SK-N-SH (cell line): ENCODE data around the gene BAIAP2. TPM values are rescaled to one million over a fixed set of nuclear protein-coding genes. Genes with fewer than 3 reads are reported as not detected.

ENCODE experiments used
- CTCF ChIA-PET: fragments of 300-600, 350-600 bp; formaldehyde crosslinking; extraction: SDS; loops from one replicate; lab custom pipeline; 2021; lab: Yijun Ruan, JAX
- POLR2A ChIA-PET: fragments of 350-600 bp; sonication (Branson Sonifier 250); formaldehyde crosslinking; extraction: SDS; loops from one replicate; lab custom pipeline; 2020; ENCODE audit warnings: antibody characterized with exemption, inconsistent platforms; lab: Yijun Ruan, JAX
- DNase-seq: peaks from one replicate; pipeline ENCODE4 v3.0.0; 2012
- H2AFZ ChIP-seq: fragments of 200-600 bp; sonication (generic); 2 replicates; pipeline ENCODE4 v1.8.1; 2016; ENCODE audit warnings: antibody characterized with exemption, mild to moderate bottlenecking, low read depth
- H3F3A ChIP-seq: fragments of 200-600 bp; sonication (generic); replicated peaks from 2 replicates; pipeline ENCODE3; 2016; ENCODE audit warnings: antibody characterized with exemption, mild to moderate bottlenecking; ENCODE audit not compliant: insufficient read depth
- H3K27ac ChIP-seq, 2 experiments: fragments of 200-500 bp in 1 of 2; fragments of 200-600 bp in 1 of 2; sonication (Bioruptor generic) in 1 of 2; sonication (generic), shearing (Covaris generic) in 1 of 2; 2 replicates each; pipeline versions ENCODE4 v1.5.1 to v1.6.1; 2014 to 2016; ENCODE audit warnings: low read depth in 2 of 2, inconsistent platforms in 1 of 2, low read length in 1 of 2, mild to moderate bottlenecking in 1 of 2, mixed read lengths in 1 of 2
- H3K27me3 ChIP-seq: fragments of 200-600 bp; sonication (generic), shearing (Covaris generic); 2 replicates; pipeline ENCODE4 v1.6.1; 2016; ENCODE audit warnings: mixed run types; ENCODE audit not compliant: insufficient read depth
- H3K36me3 ChIP-seq, 2 experiments: fragments of 200-500 bp in 1 of 2; fragments of 200-600 bp in 1 of 2; sonication (Bioruptor generic) in 1 of 2; sonication (generic) in 1 of 2; replicated peaks in 1 of 2; 2 replicates each; pipeline versions ENCODE3 to v1.5.1; 2014 to 2016; ENCODE audit warnings: low read length in 1 of 2, mild to moderate bottlenecking in 1 of 2; ENCODE audit not compliant: insufficient read depth in 2 of 2, control insufficient read depth in 1 of 2
- H3K4me1 ChIP-seq, 2 experiments: fragments of 200-500 bp in 1 of 2; fragments of 200-600 bp in 1 of 2; sonication (Bioruptor generic) in 1 of 2; sonication (generic), shearing (Covaris generic) in 1 of 2; 2 replicates each; pipeline versions ENCODE4 v1.5.1 to v1.6.1; 2014 to 2016; ENCODE audit warnings: low read depth in 1 of 2, low read length in 1 of 2, mixed run types in 1 of 2; ENCODE audit not compliant: insufficient read depth in 2 of 2, control insufficient read depth in 1 of 2
- H3K4me2 ChIP-seq: fragments of 200-600 bp; sonication (generic), shearing (Covaris generic); 2 replicates; pipeline ENCODE4 v1.6.1; 2017; ENCODE audit warnings: mixed run types
- H3K4me3 ChIP-seq, 2 experiments: fragments of 200-500 bp in 1 of 2; fragments of 200-600 bp in 1 of 2; sonication (Bioruptor generic) in 1 of 2; sonication (generic), shearing (Covaris generic) in 1 of 2; 2 replicates each; pipeline versions ENCODE4 v1.5.1 to v1.8.1; 2014 to 2016; ENCODE audit warnings: low read depth in 2 of 2, inconsistent platforms in 1 of 2, low read length in 1 of 2, mild to moderate bottlenecking in 1 of 2, mixed read lengths in 1 of 2, moderate library complexity in 1 of 2
- H3K79me2 ChIP-seq: fragments of 200-600 bp; sonication (generic); 2 replicates; pipeline ENCODE4 v1.8.1; 2017; ENCODE audit warnings: mild to moderate bottlenecking; ENCODE audit not compliant: insufficient read depth
- H3K9ac ChIP-seq: fragments of 200-600 bp; sonication (generic); 2 replicates; pipeline ENCODE4 v1.6.1; 2017; ENCODE audit warnings: mixed run types
- H3K9me2 ChIP-seq: fragments of 200-600 bp; sonication (generic); 2 replicates; pipeline ENCODE4 v1.6.1; 2017; ENCODE audit warnings: mixed run types
- H3K9me3 ChIP-seq: fragments of 200-600 bp; sonication (generic); 2 replicates; pipeline ENCODE4 v1.6.1; 2017; ENCODE audit warnings: mixed run types, mild to moderate bottlenecking, moderate library complexity
- H4K20me1 ChIP-seq: fragments of 200-600 bp; sonication (generic); 2 replicates; pipeline ENCODE4 v1.6.1; 2017; ENCODE audit warnings: mild to moderate bottlenecking, mixed run types; ENCODE audit not compliant: insufficient read depth
- CHD2 ChIP-seq: fragments of 150-350 bp; IDR thresholded peaks from 2 replicates; pipeline ENCODE4 v1.6.1; 2018; ENCODE audit warnings: low read length; ENCODE audit not compliant: partially characterized antibody
- POLR2AphosphoS5 ChIP-seq: IDR thresholded peaks from 2 replicates; pipeline ENCODE4 v1.6.1; 2012; ENCODE audit warnings: low read depth, low read length
- SIN3A ChIP-seq: IDR thresholded peaks from 2 replicates; pipeline ENCODE4 v1.6.1; 2012; ENCODE audit warnings: low read depth, mild to moderate bottlenecking, low read length, moderate library complexity, borderline replicate concordance
- SMC3 ChIP-seq: IDR thresholded peaks from 2 replicates; pipeline ENCODE4 v1.6.1; 2012; ENCODE audit warnings: low read depth, low read length, improper control_type of control experiment
- TAF1 ChIP-seq: IDR thresholded peaks from 2 replicates; pipeline ENCODE4 v1.6.1; 2012; ENCODE audit warnings: low read depth, mild to moderate bottlenecking, low read length, moderate library complexity, borderline replicate concordance
- YY1 ChIP-seq: IDR thresholded peaks from 2 replicates; pipeline ENCODE4 v1.4.0; 2012; ENCODE audit warnings: low read depth, mild to moderate bottlenecking
- WGBS: methylation state at CpG from one replicate; pipeline ENCODE4 v1.1.6; 2017; ENCODE audit warnings: low lambda C conversion rate; 5-methylcytosine and 5-hydroxymethylcytosine counted together
- polyA plus RNA-seq, 3 experiments: library from polyadenylated mRNA; depleted of rRNA; stranded (reverse); fragments of >200 nt; gene quantifications; 2 replicates each; pipeline ENCODE4 v1.2.3, GENCODE V29; 2012
- TF ChIP-seq, protein P1 (sequence below): fragments of 150-350 bp; IDR thresholded peaks from 2 replicates; pipeline ENCODE4 v1.6.1; 2016; ENCODE audit warnings: mild to moderate bottlenecking, low read depth, low read length
- TF ChIP-seq, protein P2 (sequence below): IDR thresholded peaks from 2 replicates; pipeline ENCODE4 v1.4.0; 2012; ENCODE audit warnings: low read depth
- TF ChIP-seq, protein P3 (sequence below): fragments of 150-350 bp; IDR thresholded peaks from 2 replicates; pipeline ENCODE4 v1.6.1; 2017; ENCODE audit warnings: antibody characterized with exemption, low read length, low read depth, borderline replicate concordance
- TF ChIP-seq, protein P4 (sequence below): IDR thresholded peaks from 2 replicates; pipeline ENCODE4 v1.4.0; 2012; ENCODE audit warnings: low read depth, borderline replicate concordance

BAIAP2 gene
- polyA plus RNA-seq, 1 of the 3 experiments (the other 2 are of a cell fraction) = 19.8 TPM

GRCh38 chr17:81114351-81115093 is 79.6 kb downstream of the BAIAP2 start (continued):
- TF ChIP-seq, protein P1, sequence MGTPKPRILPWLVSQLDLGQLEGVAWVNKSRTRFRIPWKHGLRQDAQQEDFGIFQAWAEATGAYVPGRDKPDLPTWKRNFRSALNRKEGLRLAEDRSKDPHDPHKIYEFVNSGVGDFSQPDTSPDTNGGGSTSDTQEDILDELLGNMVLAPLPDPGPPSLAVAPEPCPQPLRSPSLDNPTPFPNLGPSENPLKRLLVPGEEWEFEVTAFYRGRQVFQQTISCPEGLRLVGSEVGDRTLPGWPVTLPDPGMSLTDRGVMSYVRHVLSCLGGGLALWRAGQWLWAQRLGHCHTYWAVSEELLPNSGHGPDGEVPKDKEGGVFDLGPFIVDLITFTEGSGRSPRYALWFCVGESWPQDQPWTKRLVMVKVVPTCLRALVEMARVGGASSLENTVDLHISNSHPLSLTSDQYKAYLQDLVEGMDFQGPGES = no peak
- TF ChIP-seq CHD2 (no peak), SMC3 (no peak)

DNA sequence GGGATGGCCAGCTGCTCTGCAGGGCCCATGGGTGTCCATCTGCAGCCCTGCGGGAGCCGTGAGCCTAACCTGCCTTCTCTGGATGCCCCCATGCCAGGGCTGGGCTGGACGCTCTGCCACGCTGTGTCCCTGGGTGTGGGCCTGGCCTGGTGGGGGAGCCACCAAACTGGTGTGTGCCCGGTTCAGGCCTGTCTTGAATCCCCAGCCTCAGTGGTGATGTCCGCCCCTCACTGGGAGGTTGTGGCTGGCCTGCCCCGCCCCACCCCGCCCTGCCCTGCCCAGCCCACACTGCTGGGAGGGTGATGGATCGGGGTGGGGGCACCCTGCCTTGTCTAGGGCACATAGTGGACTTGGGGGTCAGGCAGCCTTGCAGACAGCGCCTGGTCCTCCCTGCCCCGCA is 80.3 kb downstream of the BAIAP2 start:
- ChIA-PET POLR2A (interaction anchor here (0.7 to 1.9 kb wide), 4 partner anchors 11 to 124 kb away, joined by 3 to 5 read pairs (median 4); partner anchors contain the start of genes NDUFAF8 and TEPSIN), CTCF (interaction anchor here (0.5 to 13.0 kb wide), 15 partner anchors 11 to 369 kb away, joined by 3 to 177 read pairs (median 4); partner anchors contain the start of genes BAIAP2, NDUFAF8 and TEPSIN)
- no peaks in the 10 kb centered on the region for H3K9me2 ChIP-seq
- H3K27ac ChIP-seq = peak overlapping the region in 1 of 2 experiments; percentile 69; a peak in 2 of 4 replicates
- H2AFZ ChIP-seq = no peak overlapping the region
- H3K4me2 ChIP-seq = no peak overlapping the region
- H3K9me3 ChIP-seq = no peaks in the 10 kb centered on the region
- no peak for TF ChIP-seq SMC3
- TF ChIP-seq POLR2AphosphoS5 = no peak
- TF ChIP-seq TAF1 = no peak
- TF ChIP-seq, protein P2, sequence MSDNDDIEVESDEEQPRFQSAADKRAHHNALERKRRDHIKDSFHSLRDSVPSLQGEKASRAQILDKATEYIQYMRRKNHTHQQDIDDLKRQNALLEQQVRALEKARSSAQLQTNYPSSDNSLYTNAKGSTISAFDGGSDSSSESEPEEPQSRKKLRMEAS = no peak
- TF ChIP-seq, protein P3, sequence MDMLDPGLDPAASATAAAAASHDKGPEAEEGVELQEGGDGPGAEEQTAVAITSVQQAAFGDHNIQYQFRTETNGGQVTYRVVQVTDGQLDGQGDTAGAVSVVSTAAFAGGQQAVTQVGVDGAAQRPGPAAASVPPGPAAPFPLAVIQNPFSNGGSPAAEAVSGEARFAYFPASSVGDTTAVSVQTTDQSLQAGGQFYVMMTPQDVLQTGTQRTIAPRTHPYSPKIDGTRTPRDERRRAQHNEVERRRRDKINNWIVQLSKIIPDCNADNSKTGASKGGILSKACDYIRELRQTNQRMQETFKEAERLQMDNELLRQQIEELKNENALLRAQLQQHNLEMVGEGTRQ = no peak
- no peak for TF ChIP-seq SIN3A
- TF ChIP-seq YY1 = no peak
- TF ChIP-seq, protein P4, sequence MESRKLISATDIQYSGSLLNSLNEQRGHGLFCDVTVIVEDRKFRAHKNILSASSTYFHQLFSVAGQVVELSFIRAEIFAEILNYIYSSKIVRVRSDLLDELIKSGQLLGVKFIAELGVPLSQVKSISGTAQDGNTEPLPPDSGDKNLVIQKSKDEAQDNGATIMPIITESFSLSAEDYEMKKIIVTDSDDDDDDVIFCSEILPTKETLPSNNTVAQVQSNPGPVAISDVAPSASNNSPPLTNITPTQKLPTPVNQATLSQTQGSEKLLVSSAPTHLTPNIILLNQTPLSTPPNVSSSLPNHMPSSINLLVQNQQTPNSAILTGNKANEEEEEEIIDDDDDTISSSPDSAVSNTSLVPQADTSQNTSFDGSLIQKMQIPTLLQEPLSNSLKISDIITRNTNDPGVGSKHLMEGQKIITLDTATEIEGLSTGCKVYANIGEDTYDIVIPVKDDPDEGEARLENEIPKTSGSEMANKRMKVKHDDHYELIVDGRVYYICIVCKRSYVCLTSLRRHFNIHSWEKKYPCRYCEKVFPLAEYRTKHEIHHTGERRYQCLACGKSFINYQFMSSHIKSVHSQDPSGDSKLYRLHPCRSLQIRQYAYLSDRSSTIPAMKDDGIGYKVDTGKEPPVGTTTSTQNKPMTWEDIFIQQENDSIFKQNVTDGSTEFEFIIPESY = no peak
- H3K27me3 ChIP-seq = no peaks in the 10 kb centered on the region
- no peaks in the 10 kb centered on the region for H4K20me1 ChIP-seq
- H3K4me1 ChIP-seq = peaks cover 0 to 45% of the 10 kb centered on the region in 2 experiments; a peak in 1 of 4 replicates
- H3K36me3 ChIP-seq = no peaks in the 10 kb centered on the region
- H3F3A ChIP-seq = no peaks in the 10 kb centered on the region
- DNase-seq = no peak
- no CpG with 5 or more reads among the region's 11 CpGs for WGBS
- H3K79me2 ChIP-seq = no peaks in the 10 kb centered on the region
- H3K9ac ChIP-seq = no peak overlapping the region
- H3K4me3 ChIP-seq = no peak overlapping the region
